Adrenal gland (tissue), 12 donors: Measurements from ENCODE around the gene MID1. TPM values are rescaled to one million over a fixed set of nuclear protein-coding genes. Genes with fewer than 3 reads are reported as not detected.

Source experiments
- DNase-seq, 7 donors: peaks; one replicate each; pipeline ENCODE4 v3.0.0-alpha.2; 2019 to 2020
- H3K27ac ChIP-seq, 5 donors: fragments of 200-600 bp; sonication (generic) in 4 of 5; 1 replicate in 3 of 5; 2 replicates in 2 of 5; pipeline versions ENCODE4 v1.5.1 to v1.8.0; 2016 to 2020; ENCODE audit warnings: mild to moderate bottlenecking in 1 of 5
- H3K27me3 ChIP-seq: fragments of 200-600 bp; 2 replicates; pipeline ENCODE4 v1.8.0; 2021
- H3K36me3 ChIP-seq, 2 donors: fragments of 200-600 bp; replicated peaks in 1 of 2; 1 replicate in 1 of 2; 2 replicates in 1 of 2; pipeline versions ENCODE4 v1.5.1 to v1.8.0; 2018 to 2022
- H3K4me1 ChIP-seq, 2 donors: fragments of 200-600 bp; replicated peaks in 1 of 2; 1 replicate in 1 of 2; 2 replicates in 1 of 2; pipeline versions ENCODE4 v1.5.1 to v1.8.0; 2018 to 2021
- H3K4me3 ChIP-seq, 4 donors: fragments of 200-600 bp; sonication (generic) in 3 of 4; one replicate each; pipeline ENCODE4 v1.5.1; 2016 to 2018
- H3K9me3 ChIP-seq, 3 donors: fragments of 200-600 bp; sonication (generic) in 1 of 3; replicated peaks in 1 of 3; 1 replicate in 2 of 3; 2 replicates in 1 of 3; pipeline versions ENCODE4 v1.5.1 to v1.8.0; 2016 to 2021
- CTCF ChIP-seq, 6 experiments: fragments of 450-650 bp in 4 of 6; fragments of 200-600 bp in 2 of 6; sonication (generic) in 1 of 6; IDR thresholded peaks; 1 replicate in 5 of 6; 2 replicates in 1 of 6; pipeline versions ENCODE4 v1.5.1 to v1.8.0; 2016 to 2021; ENCODE audit warnings: antibody characterized with exemption in 6 of 6, mild to moderate bottlenecking in 2 of 6, moderate library complexity in 1 of 6
- POLR2A ChIP-seq, 2 donors: fragments of 450-650 bp; IDR thresholded peaks; one replicate each; pipeline ENCODE4 v1.6.1; 2017; ENCODE audit warnings: antibody characterized with exemption in 2 of 2, mild to moderate bottlenecking in 2 of 2, moderate library complexity in 1 of 2
- WGBS, 4 donors: extraction: QIAGEN DNeasy Blood & Tissue Kit in 2 of 4; methylation state at CpG; one replicate each; pipeline versions ENCODE4 v1.1.5 to v1.1.7; 2013 to 2017; 5-methylcytosine and 5-hydroxymethylcytosine counted together
- intact Hi-C, 2 donors: fragments of 100-400 bp; cut with DNase I; formaldehyde crosslinking; loops; one replicate each; pipeline versions ENCODE4 v1.14.1 to v1.15.0; 2022 to 2023
- polyA plus RNA-seq, 3 donors: library from polyadenylated mRNA; stranded (reverse); fragments of 200-250 nt in 2 of 3; fragments of 350-450 nt in 1 of 3; fragmentation: Illumina TruSeq in 1 of 3; extraction: RNeasy Lipid Tissue Mini Kit (QIAGEN cat#74804) in 1 of 3; gene quantifications; one replicate each; pipeline ENCODE4 v1.2.3, GENCODE V29; 2013 to 2014
- total RNA-seq, 9 donors: library from RNA; depleted of rRNA in 4 of 9; stranded (reverse); fragments of >200 nt in 4 of 9; fragments of 120-200 nt in 1 of 9; fragmentation: NEBNext Ultra II Directional in 1 of 9; extraction: Animal tissue kit (Norgen Biotek cat#: 25700) in 1 of 9; gene quantifications; one replicate each; pipeline versions ENCODE4 v1.1.0 to v1.2.4, GENCODE V29; 2013 to 2023
- donor health status: healthy with polysubstance abuse.
- donor health status: Bipolar disorder and iron deficiency.
- donor health status: DM: yes; HTN: yes; CAD: no.
- donor health status: DM: no; HTN: no; CAD: no.
- donor health status: DM: no; HTN: no; CAD: no.
- donor health status: DM: yes; HTN: yes; CAD: no.

Gene MID1
- total and polyA plus RNA-seq, 12 donors, result 3.6 to 19.4 (median 7.7) TPM

- Histone ChIP-seq H3K4me3 (no peak overlapping the region), H3K27me3 (no peaks in the 10 kb centered on the region), H3K9me3 (no peaks in the 10 kb centered on the region), H3K36me3 (no peaks in the 10 kb centered on the region), H3K27ac (no peak overlapping the region), H3K4me1 (no peaks in the 10 kb centered on the region)
- intact Hi-C loops, result no loop called here
- DNase-seq, result no peak
- 45 to 70% (median 49%) methylated on average over 4 of the region's 4 CpGs for WGBS, 4 donors
- no peak for TF ChIP-seq POLR2A (IDR thresholded peaks at IDR 0.05)
- TF ChIP-seq CTCF (IDR thresholded peaks at IDR 0.05), result no peak
These were observed 50.4 kb downstream of the MID1 start for GRCh38 chrX:10569946-10570345.

- 56 to 100% (median 72%) methylated on average over 1 to 3 of the region's 3 CpGs for WGBS, 4 donors
- Histone ChIP-seq H3K27me3 (no peaks in the 10 kb centered on the region), H3K36me3 (no peaks in the 10 kb centered on the region)
These were observed 52.0 kb downstream of the MID1 start for GRCh38 chrX:10568428-10568827.

GRCh38 chrX:10567136-10567535 is 53.2 kb downstream of the MID1 start:
- H3K4me1 ChIP-seq, result no peaks in the 10 kb centered on the region
- H3K27me3 ChIP-seq, result no peaks in the 10 kb centered on the region
- intact Hi-C loops, result no loop called here
- no peak for DNase-seq
- 85 to 98% (median 94%) methylated on average over 7 to 20 of the region's 20 CpGs for WGBS, 4 donors
- TF ChIP-seq POLR2A (IDR thresholded peaks at IDR 0.05) (no peak), CTCF (IDR thresholded peaks at IDR 0.05) (no peak)
- H3K4me3 ChIP-seq, result no peak overlapping the region
- H3K27ac ChIP-seq, result no peak overlapping the region
- no peaks in the 10 kb centered on the region for H3K36me3 ChIP-seq
- H3K9me3 ChIP-seq, result no peaks in the 10 kb centered on the region

More at GRCh38 chrX:10568428-10568827, 52.0 kb downstream of the MID1 start:
- H3K4me3 ChIP-seq, result no peak overlapping the region
- no peaks in the 10 kb centered on the region for H3K9me3 ChIP-seq
- H3K27ac ChIP-seq, result no peak overlapping the region
- H3K4me1 ChIP-seq, result no peaks in the 10 kb centered on the region
- intact Hi-C loops, result no loop called here
- no peak for DNase-seq
- TF ChIP-seq CTCF (IDR thresholded peaks at IDR 0.05), result no peak
- TF ChIP-seq POLR2A (IDR thresholded peaks at IDR 0.05), result no peak

- Histone ChIP-seq H3K27me3 (no peaks in the 10 kb centered on the region), H3K4me1 (no peaks in the 10 kb centered on the region), H3K9me3 (no peaks in the 10 kb centered on the region), H3K36me3 (no peaks in the 10 kb centered on the region), H3K4me3 (no peak overlapping the region), H3K27ac (no peak overlapping the region)
- WGBS, 4 donors, result 87 to 93% (median 90%) methylated on average over 6 to 11 of the region's 11 CpGs
- TF ChIP-seq POLR2A (IDR thresholded peaks at IDR 0.05) (no peak), CTCF (IDR thresholded peaks at IDR 0.05) (no peak)
- no peak for DNase-seq
- intact Hi-C loops, result no loop called here
These were observed 53.7 kb downstream of the MID1 start for GRCh38 chrX:10566716-10567097.
